ENCODE measurements around the gene CASD1.

Gene CASD1

DNA sequence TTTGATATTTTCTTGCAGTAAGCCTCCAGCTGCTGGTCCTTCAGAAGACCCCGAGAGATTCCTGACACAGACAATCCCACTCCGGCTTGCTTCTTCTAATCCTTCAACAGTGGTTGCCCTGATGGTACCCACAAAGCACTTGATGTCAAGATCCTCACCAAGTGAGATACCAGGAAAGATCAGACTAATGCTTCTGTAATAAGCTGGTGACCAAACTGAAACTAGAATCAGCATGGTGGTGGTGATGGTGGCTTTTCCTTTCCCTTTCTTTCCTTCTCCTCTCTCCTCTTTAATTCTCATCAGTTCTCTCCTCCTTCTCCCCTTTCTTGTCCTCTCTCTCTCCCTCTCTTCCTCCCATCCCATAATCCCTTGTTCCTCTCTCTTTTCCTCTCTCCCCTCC is 25.8 kb upstream of the CASD1 start:
- TF ChIP-seq, protein P1, sequence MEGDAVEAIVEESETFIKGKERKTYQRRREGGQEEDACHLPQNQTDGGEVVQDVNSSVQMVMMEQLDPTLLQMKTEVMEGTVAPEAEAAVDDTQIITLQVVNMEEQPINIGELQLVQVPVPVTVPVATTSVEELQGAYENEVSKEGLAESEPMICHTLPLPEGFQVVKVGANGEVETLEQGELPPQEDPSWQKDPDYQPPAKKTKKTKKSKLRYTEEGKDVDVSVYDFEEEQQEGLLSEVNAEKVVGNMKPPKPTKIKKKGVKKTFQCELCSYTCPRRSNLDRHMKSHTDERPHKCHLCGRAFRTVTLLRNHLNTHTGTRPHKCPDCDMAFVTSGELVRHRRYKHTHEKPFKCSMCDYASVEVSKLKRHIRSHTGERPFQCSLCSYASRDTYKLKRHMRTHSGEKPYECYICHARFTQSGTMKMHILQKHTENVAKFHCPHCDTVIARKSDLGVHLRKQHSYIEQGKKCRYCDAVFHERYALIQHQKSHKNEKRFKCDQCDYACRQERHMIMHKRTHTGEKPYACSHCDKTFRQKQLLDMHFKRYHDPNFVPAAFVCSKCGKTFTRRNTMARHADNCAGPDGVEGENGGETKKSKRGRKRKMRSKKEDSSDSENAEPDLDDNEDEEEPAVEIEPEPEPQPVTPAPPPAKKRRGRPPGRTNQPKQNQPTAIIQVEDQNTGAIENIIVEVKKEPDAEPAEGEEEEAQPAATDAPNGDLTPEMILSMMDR (IDR thresholded peaks at IDR 0.05; ENCODE audit: low read depth, low read length, poor library complexity, severe bottlenecking): no peak
- TF ChIP-seq EZH2phosphoT487 (IDR thresholded peaks at IDR 0.05; ENCODE audit: borderline replicate concordance, low read length): no peak

DNA sequence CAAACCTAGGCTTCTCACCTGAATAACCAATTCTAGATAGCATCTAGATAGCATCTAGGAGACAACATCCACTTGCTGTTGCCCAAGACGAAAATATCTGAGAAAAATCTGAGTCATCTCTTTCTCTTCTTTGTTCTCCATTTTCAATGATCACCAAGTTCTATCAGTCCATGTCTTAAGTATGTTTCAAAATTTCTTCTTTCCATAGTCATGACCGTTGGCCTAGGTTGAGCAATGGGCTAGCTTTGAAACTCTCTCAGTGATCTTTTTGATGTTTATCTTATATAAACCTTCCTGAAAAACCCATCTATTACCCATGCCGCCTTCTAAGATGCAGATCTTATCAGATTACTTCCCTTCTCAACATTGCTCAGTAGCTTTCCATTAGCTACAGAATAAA is 23.4 kb upstream of the CASD1 start:
- Histone ChIP-seq H3K27me3 (ENCODE audit: control insufficient read depth, low read length) (peaks cover 9% of the 10 kb centered on the region), H3K27ac (ENCODE audit: low read depth, low read length) (no peak overlapping the region), H3K4me3 (ENCODE audit: low read length) (no peak overlapping the region), H3K79me2 (ENCODE audit: control insufficient read depth, low read length) (no peaks in the 10 kb centered on the region), H4K20me1 (ENCODE audit: control insufficient read depth, insufficient read depth, low read depth, low read length) (no peaks in the 10 kb centered on the region), H3F3A (ENCODE audit: control insufficient read depth, insufficient read depth) (no peaks in the 10 kb centered on the region), H3K36me3 (ENCODE audit: control insufficient read depth, low read length) (no peaks in the 10 kb centered on the region), H3K9me3 (ENCODE audit: control insufficient read depth, insufficient read depth, low read length) (peaks cover under 1% of the 10 kb centered on the region; the same call in 1 of the 2 replicates), H3K4me2 (ENCODE audit: low read length) (no peak overlapping the region), H3K4me1 (ENCODE audit: control insufficient read depth, low read length) (no peaks in the 10 kb centered on the region), H3K9me2 (replicated peaks; ENCODE audit: control insufficient read depth, low read length) (no peaks in the 10 kb centered on the region)
- TF ChIP-seq, protein P1 (IDR thresholded peaks at IDR 0.05; ENCODE audit: low read depth, low read length, poor library complexity, severe bottlenecking): no peak
- no peak for TF ChIP-seq EZH2phosphoT487 (IDR thresholded peaks at IDR 0.05; ENCODE audit: borderline replicate concordance, low read length)

More for the DNA sequence above, 25.8 kb upstream of the CASD1 start:
- Histone ChIP-seq H4K20me1 (ENCODE audit: control insufficient read depth, insufficient read depth, low read depth, low read length) (no peaks in the 10 kb centered on the region), H3K4me1 (ENCODE audit: control insufficient read depth, low read length) (no peaks in the 10 kb centered on the region), H3K4me2 (ENCODE audit: low read length) (no peak overlapping the region), H3K36me3 (ENCODE audit: control insufficient read depth, low read length) (no peaks in the 10 kb centered on the region), H3K9me3 (ENCODE audit: control insufficient read depth, insufficient read depth, low read length) (no peaks in the 10 kb centered on the region), H3K27ac (ENCODE audit: low read depth, low read length) (no peak overlapping the region), H3K79me2 (ENCODE audit: control insufficient read depth, low read length) (no peaks in the 10 kb centered on the region), H3K9me2 (replicated peaks; ENCODE audit: control insufficient read depth, low read length) (no peaks in the 10 kb centered on the region), H3K4me3 (ENCODE audit: low read length) (no peak overlapping the region), H3F3A (ENCODE audit: control insufficient read depth, insufficient read depth) (no peaks in the 10 kb centered on the region), H3K27me3 (ENCODE audit: control insufficient read depth, low read length) (peaks cover 9% of the 10 kb centered on the region)

DNA sequence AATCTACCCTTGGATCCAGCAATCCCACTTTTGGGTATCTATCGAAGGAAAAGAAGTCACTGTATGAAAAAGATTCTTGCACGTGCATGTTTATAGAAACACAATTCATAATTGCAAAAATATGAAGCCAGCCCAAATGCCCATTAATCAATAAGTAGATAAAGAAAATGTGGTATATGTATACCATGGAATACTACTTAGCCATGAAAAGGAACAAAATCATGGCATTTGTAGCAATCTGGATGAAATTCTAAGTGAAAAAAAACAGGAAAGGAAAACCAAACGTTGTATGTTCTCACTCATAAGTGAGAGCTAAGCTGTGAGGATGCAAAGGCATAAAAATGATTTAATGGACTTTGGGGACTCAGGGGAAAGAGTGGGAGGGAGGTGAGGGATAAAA is 18.2 kb upstream of the CASD1 start:
- no peak for TF ChIP-seq EZH2phosphoT487 (IDR thresholded peaks at IDR 0.05; ENCODE audit: borderline replicate concordance, low read length)
- TF ChIP-seq, protein P1 (IDR thresholded peaks at IDR 0.05; ENCODE audit: low read depth, low read length, poor library complexity, severe bottlenecking): no peak
- Histone ChIP-seq H3K27ac (ENCODE audit: low read depth, low read length) (no peak overlapping the region), H3K79me2 (ENCODE audit: control insufficient read depth, low read length) (no peaks in the 10 kb centered on the region), H3K36me3 (ENCODE audit: control insufficient read depth, low read length) (no peaks in the 10 kb centered on the region), H3K4me1 (ENCODE audit: control insufficient read depth, low read length) (no peaks in the 10 kb centered on the region), H3F3A (ENCODE audit: control insufficient read depth, insufficient read depth) (no peaks in the 10 kb centered on the region), H3K4me3 (ENCODE audit: low read length) (no peak overlapping the region), H3K4me2 (ENCODE audit: low read length) (no peak overlapping the region), H3K27me3 (ENCODE audit: control insufficient read depth, low read length) (no peaks in the 10 kb centered on the region), H4K20me1 (ENCODE audit: control insufficient read depth, insufficient read depth, low read depth, low read length) (no peaks in the 10 kb centered on the region), H3K9me3 (ENCODE audit: control insufficient read depth, insufficient read depth, low read length) (peaks cover 4% of the 10 kb centered on the region; the same call in 1 of the 2 replicates), H3K9me2 (replicated peaks; ENCODE audit: control insufficient read depth, low read length) (no peaks in the 10 kb centered on the region)
